ENCODE results near the gene KIAA1328.
A peak's percentile ranks its signal among the peaks of the same experiment; 100 is the strongest.

- TF ChIP-seq CTCF (IDR thresholded peaks at IDR 0.05) (peak in 3 of 6 experiments; percentile 64 to 69 (median 67)), POLR2A (IDR thresholded peaks at IDR 0.05) (no peak)
These were observed 113.3 kb downstream of the KIAA1328 start for GRCh38 chr18:36942264-36942663.

Data from Peyer's patch (tissue), 4 donors.